ENCODE results near the gene RIIAD1. TPM values are rescaled to one million over a fixed set of nuclear protein-coding genes. Genes with fewer than 3 reads are reported as not detected.

The RIIAD1 gene
- total RNA-seq, 1 donor from 2014 or later = 1.1 TPM

GRCh38 chr1:151773702-151774101 lies 52.4 kb downstream of the RIIAD1 start:
- ATAC-seq (no peak), DNase-seq (ENCODE audit: low spot score) (no peak)
- intact Hi-C loops (cut with DNase I) = no loop called here

GRCh38 chr1:151774256-151774922 lies 53.1 kb downstream of the RIIAD1 start:
- ATAC-seq = no peak
- DNase-seq (ENCODE audit: low spot score) = no peak
- intact Hi-C loops (cut with DNase I) = no loop called here

GRCh38 chr1:151775894-151776664 lies 54.8 kb downstream of the RIIAD1 start:
- intact Hi-C loops (cut with DNase I) = no loop called here
- DNase-seq (ENCODE audit: low spot score) (no peak), ATAC-seq (no peak)

GRCh38 chr1:151776665-151777062 lies 55.3 kb downstream of the RIIAD1 start:
- intact Hi-C loops (cut with DNase I) = no loop called here
- DNase-seq (ENCODE audit: low spot score) = no peak

GRCh38 chr1:151777317-151777716 lies 56.0 kb downstream of the RIIAD1 start:
- intact Hi-C loops (cut with DNase I) = no loop called here
- DNase-seq (ENCODE audit: low spot score) = no peak
- ATAC-seq = no peak

More at GRCh38 chr1:151776665-151777062, 55.3 kb downstream of the RIIAD1 start:
- no peak for ATAC-seq

Other genes starting within 250 kb of the RIIAD1 start
- gene CGN, start 210.1 kb upstream of the RIIAD1 start, total RNA-seq = 2.0 TPM
- gene TUFT1, start 181.2 kb upstream of the RIIAD1 start, total RNA-seq = 3.2 TPM
- 60.4 TPM for gene SNX27, start 109.5 kb upstream of the RIIAD1 start, total RNA-seq
- gene CELF3, start 4.7 kb upstream of the RIIAD1 start, total RNA-seq = 0.36 TPM
- gene MRPL9, start 42.0 kb downstream of the RIIAD1 start, total RNA-seq = 44.4 TPM
- 13.2 TPM for gene TDRKH, start 69.0 kb downstream of the RIIAD1 start, total RNA-seq
- gene LINGO4, start 83.9 kb downstream of the RIIAD1 start, total RNA-seq = not detected
- 0.45 TPM for gene RORC, start 110.3 kb downstream of the RIIAD1 start, total RNA-seq
- gene C2CD4D, start 118.3 kb downstream of the RIIAD1 start, total RNA-seq = 0.45 TPM
- not detected for gene THEM5, start 132.2 kb downstream of the RIIAD1 start, total RNA-seq
- 14.9 TPM for gene THEM4, start 188.0 kb downstream of the RIIAD1 start, total RNA-seq